SK-N-SH treated with all-trans-retinoic acid at 6 μM for 48 hours (cell line): Measurements from ENCODE around the gene NLRP7.

Experiments used
- ARNTL ChIP-seq: fragments of 450-650 bp; formaldehyde crosslinking; IDR thresholded peaks from 2 replicates; pipeline ENCODE4 v1.5.0; 2020; ENCODE audit warnings: low read depth, mild to moderate bottlenecking, moderate library complexity, borderline replicate concordance
- CSDC2 ChIP-seq: fragments of 250-450 bp; sonication (Bioruptor Pico); IDR thresholded peaks from 2 replicates; pipeline ENCODE4 v1.5.0; 2020; ENCODE audit warnings: mild to moderate bottlenecking, moderate library complexity
- CSRNP3 ChIP-seq: fragments of 250-450 bp; sonication (Bioruptor Pico); IDR thresholded peaks from 2 replicates; pipeline ENCODE4 v1.5.1; 2021; ENCODE audit warnings: mild to moderate bottlenecking, moderate library complexity
- ESRRG ChIP-seq: fragments of 250-450 bp; sonication (Bioruptor Pico); IDR thresholded peaks from 2 replicates; pipeline ENCODE4 v1.6.1; 2021; ENCODE audit warnings: mild to moderate bottlenecking
- OSR1 ChIP-seq: fragments of 250-450 bp; sonication (Bioruptor Pico); IDR thresholded peaks from 2 replicates; pipeline ENCODE4 v1.8.0; 2022; ENCODE audit warnings: moderate library complexity, mild to moderate bottlenecking, inconsistent platforms
- PATZ1 ChIP-seq: fragments of 250-450 bp; sonication (Bioruptor Pico); IDR thresholded peaks from 2 replicates; pipeline ENCODE4 v1.8.0; 2020; ENCODE audit warnings: mild to moderate bottlenecking, moderate library complexity, borderline replicate concordance
- PPARA ChIP-seq: fragments of 250-450 bp; sonication (Bioruptor Pico); IDR thresholded peaks from 2 replicates; pipeline ENCODE4 v1.5.0; 2020; ENCODE audit warnings: mild to moderate bottlenecking, borderline replicate concordance
- RARB ChIP-seq: fragments of 250-450 bp; sonication (Bioruptor Pico); IDR thresholded peaks from 2 replicates; pipeline ENCODE4 v1.8.0; 2021; ENCODE audit warnings: mild to moderate bottlenecking, moderate library complexity
- SNAI2 ChIP-seq: fragments of 250-450 bp; sonication (Bioruptor Pico); IDR thresholded peaks from 2 replicates; pipeline ENCODE4 v1.5.0; 2020; ENCODE audit warnings: mild to moderate bottlenecking, moderate library complexity
- TSHZ2 ChIP-seq: fragments of 250-450 bp; sonication (Bioruptor Pico); IDR thresholded peaks from 2 replicates; pipeline ENCODE4 v1.5.0; 2020; ENCODE audit warnings: mild to moderate bottlenecking, moderate library complexity
- ZFP3 ChIP-seq: fragments of 250-450 bp; sonication (Bioruptor Pico); IDR thresholded peaks from 2 replicates; pipeline ENCODE4 v1.5.0; 2020; ENCODE audit warnings: mild to moderate bottlenecking, moderate library complexity
- ZNF8 ChIP-seq: fragments of 450-650 bp; formaldehyde crosslinking; IDR thresholded peaks from 2 replicates; pipeline ENCODE4 v1.5.0; 2020; ENCODE audit warnings: mild to moderate bottlenecking, moderate library complexity

GRCh38 chr19:54889566-54889965, 57.8 kb downstream of the NLRP7 start:
- no peak for TF ChIP-seq OSR1 (CRISPR knock-in tag)
- no peak for TF ChIP-seq SNAI2 (CRISPR knock-in tag)
- no peak for TF ChIP-seq PPARA (CRISPR knock-in tag)
- no peak for TF ChIP-seq PATZ1 (CRISPR knock-in tag)
- TF ChIP-seq RARB: no peak
- no peak for TF ChIP-seq TSHZ2
- TF ChIP-seq ZNF8 (CRISPR knock-in tag): no peak
- TF ChIP-seq ZFP3 (CRISPR knock-in tag): no peak
- no peak for TF ChIP-seq ESRRG (CRISPR knock-in tag)
- no peak for TF ChIP-seq ARNTL (CRISPR knock-in tag)
- no peak for TF ChIP-seq CSRNP3
- TF ChIP-seq CSDC2 (CRISPR knock-in tag): no peak
